Cardiac fibroblast (primary cell): Measurements from ENCODE around the gene RBCK1.
"Not testable (repeated sequence)": the region's sequence is repeated elsewhere in the genome, so short reads cannot be mapped to it uniquely, and the experiment has no call there.

Experiments used
- DNase-seq, 2 donors: peaks; one replicate each; pipeline versions ENCODE4 v3.0.0 to v3.0.0-alpha.2; 2010; ENCODE audit warnings: low read depth in 2 of 2
- H3K4me3 ChIP-seq, 2 donors: replicated peaks in 1 of 2; 1 replicate in 1 of 2; 2 replicates in 1 of 2; pipeline ENCODE4 v1.5.1; 2011; ENCODE audit warnings: low read depth in 2 of 2, low read length in 2 of 2, mild to moderate bottlenecking in 2 of 2, moderate library complexity in 1 of 2
- TF ChIP-seq, protein P1 (sequence below): IDR thresholded peaks from one replicate; pipeline ENCODE4 v1.5.1; 2011; ENCODE audit warnings: low read depth, mild to moderate bottlenecking, low read length, inconsistent platforms

Gene RBCK1

DNA sequence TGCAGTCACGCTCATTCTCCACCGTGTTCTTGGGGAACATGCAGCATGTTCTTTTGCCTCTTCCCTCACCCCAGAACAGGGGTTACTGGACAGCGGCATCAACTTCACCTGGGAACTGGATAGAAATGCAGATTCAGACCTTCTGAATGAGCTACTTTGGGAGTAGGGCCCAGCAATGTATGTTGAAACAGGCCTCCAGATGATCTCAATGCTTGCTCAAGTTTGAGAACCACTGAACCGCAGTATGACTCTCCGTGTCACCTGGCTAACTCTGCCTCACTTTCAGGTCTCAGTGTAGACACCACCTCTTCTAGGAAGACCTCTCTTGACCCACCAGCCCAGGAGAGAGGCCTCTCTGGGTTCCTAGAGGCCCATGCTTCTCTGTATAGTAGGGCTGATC lies 22.7 kb upstream of the RBCK1 start:
- TF ChIP-seq, protein P1, sequence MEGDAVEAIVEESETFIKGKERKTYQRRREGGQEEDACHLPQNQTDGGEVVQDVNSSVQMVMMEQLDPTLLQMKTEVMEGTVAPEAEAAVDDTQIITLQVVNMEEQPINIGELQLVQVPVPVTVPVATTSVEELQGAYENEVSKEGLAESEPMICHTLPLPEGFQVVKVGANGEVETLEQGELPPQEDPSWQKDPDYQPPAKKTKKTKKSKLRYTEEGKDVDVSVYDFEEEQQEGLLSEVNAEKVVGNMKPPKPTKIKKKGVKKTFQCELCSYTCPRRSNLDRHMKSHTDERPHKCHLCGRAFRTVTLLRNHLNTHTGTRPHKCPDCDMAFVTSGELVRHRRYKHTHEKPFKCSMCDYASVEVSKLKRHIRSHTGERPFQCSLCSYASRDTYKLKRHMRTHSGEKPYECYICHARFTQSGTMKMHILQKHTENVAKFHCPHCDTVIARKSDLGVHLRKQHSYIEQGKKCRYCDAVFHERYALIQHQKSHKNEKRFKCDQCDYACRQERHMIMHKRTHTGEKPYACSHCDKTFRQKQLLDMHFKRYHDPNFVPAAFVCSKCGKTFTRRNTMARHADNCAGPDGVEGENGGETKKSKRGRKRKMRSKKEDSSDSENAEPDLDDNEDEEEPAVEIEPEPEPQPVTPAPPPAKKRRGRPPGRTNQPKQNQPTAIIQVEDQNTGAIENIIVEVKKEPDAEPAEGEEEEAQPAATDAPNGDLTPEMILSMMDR: no peak
- H3K4me3 ChIP-seq: no peak overlapping the region

DNA sequence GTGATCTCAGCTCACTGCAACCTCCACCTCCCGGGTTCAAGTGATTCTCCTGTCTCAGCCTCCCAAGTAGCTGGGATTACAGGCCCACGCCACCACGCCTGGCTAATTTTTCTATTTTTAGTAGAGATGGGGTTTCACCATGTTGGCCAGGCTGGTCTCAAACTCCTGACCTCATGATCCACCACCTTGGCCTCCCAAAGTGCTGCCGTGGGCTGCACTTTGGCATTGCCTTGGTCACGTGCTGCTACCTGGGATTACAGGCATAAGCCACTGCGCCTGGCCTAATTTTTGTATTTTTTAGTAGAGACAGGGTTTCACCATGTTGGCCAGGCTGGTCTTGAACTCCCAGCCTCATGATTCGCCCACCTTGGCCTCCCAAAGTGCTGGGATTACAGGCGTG lies 21.5 kb upstream of the RBCK1 start:
- H3K4me3 ChIP-seq, DNase-seq: not testable (repeated sequence)

More for the DNA sequence above, 22.7 kb upstream of the RBCK1 start:
- no peak for DNase-seq

DNA sequence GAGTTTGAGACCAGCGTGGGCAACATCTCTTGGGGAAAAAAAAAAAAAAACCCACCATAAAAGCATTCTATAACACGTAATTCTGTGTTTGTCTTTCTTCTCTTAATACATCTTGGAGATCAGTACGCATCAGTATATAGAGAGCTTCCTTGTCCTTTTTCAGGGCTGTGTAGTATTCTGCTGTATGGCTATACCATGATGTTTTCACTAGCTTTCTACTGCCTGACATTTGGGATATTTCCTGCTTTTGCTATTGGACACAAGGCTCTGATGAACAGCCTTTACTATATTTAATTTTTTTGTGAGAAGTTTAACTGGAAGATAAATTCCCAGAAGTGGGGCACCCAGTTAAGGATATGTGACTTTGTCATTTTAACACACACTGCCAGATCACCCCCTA lies 20.6 kb upstream of the RBCK1 start:
- TF ChIP-seq, protein P1: no peak
- DNase-seq: no peak
- no peak overlapping the region for H3K4me3 ChIP-seq

DNA sequence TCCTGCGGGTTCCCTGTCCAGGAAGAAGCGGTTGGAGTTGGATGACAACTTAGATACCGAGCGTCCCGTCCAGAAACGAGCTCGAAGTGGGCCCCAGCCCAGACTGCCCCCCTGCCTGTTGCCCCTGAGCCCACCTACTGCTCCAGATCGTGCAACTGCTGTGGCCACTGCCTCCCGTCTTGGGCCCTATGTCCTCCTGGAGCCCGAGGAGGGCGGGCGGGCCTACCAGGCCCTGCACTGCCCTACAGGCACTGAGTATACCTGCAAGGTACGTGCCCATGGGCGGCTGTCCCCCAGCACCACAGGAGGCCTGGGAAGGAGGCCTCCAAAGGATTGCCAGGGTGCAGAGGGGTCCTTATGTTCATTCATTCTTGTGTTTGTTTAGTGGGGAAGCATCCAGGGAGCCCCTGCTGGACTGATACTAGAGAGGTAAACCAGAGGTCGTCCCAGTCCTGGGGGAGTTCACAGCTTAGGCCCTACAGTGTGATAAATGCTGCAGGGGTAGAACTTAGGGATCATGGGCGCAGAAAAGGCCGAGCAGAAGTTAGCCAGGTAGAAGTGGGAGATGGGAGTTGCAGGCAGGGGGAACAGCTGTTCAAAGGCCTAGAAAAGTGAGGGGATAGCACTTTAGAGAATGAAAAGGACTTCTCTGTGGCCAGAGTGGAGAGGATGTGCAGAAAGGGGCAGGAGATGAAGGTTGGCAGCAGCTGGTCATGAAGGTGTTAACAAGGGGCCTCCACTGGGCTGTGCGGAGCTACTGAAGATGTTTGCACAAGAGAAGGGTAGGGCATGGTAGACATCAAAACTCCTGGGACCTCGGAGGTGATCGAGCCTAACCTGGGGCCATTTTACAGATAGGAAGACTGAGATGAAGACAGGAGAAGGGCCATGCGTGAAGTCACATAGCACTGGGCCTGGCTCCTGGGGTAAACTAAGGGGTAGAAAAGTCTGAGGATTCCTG lies 19.8 kb upstream of the RBCK1 start:
- no peak for DNase-seq
- TF ChIP-seq, protein P1: no peak

DNA sequence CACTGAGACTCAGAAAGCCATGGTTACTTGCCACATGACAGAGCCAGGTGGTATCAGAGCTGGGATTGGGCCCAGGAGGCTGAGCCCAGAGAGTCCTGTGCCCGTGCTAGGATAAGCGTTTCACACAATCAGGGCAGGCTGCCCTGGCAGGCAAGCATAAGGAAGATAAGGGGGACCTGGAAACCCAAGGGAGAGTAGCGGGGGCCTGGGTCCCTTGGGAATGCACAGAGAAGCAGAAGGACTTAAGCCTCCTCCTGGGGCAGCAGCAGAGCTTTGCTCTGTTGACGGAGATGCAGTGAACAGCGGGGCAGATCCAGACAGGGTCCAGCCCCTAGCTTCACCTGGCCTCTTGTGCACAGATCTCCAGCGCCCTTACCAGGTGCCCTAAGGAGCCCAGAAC lies 18.9 kb upstream of the RBCK1 start:
- H3K4me3 ChIP-seq: no peak overlapping the region
- TF ChIP-seq, protein P1: no peak
- DNase-seq: no peak

More for the DNA sequence above, 19.8 kb upstream of the RBCK1 start:
- H3K4me3 ChIP-seq: no peak overlapping the region

DNA sequence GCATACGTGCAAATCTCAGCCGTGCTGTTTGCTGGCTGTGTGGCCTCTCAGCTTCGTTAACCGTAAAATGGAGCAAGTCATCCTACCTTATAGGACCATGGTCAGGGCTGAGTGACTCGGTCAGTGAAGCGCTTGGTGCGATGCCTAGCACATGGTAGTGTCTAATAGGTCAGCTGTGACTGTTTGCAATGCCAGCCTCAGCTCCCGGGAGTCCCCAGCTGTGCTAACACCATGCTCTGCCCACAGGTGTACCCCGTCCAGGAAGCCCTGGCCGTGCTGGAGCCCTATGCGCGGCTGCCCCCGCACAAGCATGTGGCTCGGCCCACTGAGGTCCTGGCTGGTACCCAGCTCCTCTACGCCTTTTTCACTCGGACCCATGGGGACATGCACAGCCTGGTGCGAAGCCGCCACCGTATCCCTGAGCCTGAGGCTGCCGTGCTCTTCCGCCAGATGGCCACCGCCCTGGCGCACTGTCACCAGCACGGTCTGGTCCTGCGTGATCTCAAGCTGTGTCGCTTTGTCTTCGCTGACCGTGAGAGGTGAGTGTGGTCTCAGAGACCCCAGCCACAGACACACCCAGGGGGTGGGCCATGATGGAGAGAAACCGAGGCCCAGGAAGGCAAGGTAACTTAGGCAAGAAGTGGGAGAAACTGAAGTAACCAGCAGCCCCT lies 16.9 kb upstream of the RBCK1 start:
- no peak for DNase-seq
- TF ChIP-seq, protein P1: no peak

DNA sequence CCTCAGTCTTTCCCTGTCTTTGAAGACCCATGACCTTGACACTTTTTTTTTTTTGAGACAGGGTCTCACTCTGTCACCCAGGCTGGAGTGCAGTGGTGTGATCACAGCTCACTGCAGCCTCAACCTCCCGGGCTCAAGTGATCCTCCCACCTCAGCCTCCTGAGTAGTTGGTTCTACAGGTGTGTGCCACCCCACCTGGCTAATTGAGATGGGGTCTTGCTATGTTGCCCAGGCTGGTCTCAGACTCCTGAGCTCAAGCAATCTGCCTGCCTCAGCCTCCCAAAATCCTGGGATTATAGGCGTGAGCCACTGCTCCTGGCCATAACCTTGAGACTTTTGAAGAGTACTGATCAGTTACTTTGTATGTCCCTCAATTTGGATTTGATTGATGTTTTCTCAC lies 14.8 kb upstream of the RBCK1 start:
- not testable (repeated sequence) for H3K4me3 ChIP-seq, DNase-seq

More for the DNA sequence above, 16.9 kb upstream of the RBCK1 start:
- no peak overlapping the region for H3K4me3 ChIP-seq
